HepG2 (cell line): Measurements from ENCODE around the gene BIK. TPM values are rescaled to one million over a fixed set of nuclear protein-coding genes. Genes with fewer than 3 reads are reported as not detected.

ENCODE experiments used
- BRD4 ChIP-seq: sonication (generic); formaldehyde crosslinking; IDR thresholded peaks from 2 replicates; pipeline ENCODE4 v1.4.0; 2020; ENCODE audit warnings: missing genetic modification reagents
- GLI4 ChIP-seq: sonication (generic); formaldehyde crosslinking; IDR thresholded peaks from 2 replicates; pipeline ENCODE4 v1.5.1; 2020; ENCODE audit warnings: missing genetic modification reagents, mild to moderate bottlenecking, moderate library complexity, borderline replicate concordance
- PAWR ChIP-seq: sonication (generic); formaldehyde crosslinking; IDR thresholded peaks from 2 replicates; pipeline ENCODE4 v1.4.0; 2020; ENCODE audit warnings: missing genetic modification reagents, mild to moderate bottlenecking, borderline replicate concordance
- ZBTB38 ChIP-seq: sonication (generic); formaldehyde crosslinking; IDR thresholded peaks from 2 replicates; pipeline ENCODE4 v1.5.1; 2020; ENCODE audit warnings: mild to moderate bottlenecking, missing genetic modification reagents
- ZBTB40 ChIP-seq, 2 experiments: fragments of 450-650 bp in 1 of 2; sonication (generic) in 1 of 2; formaldehyde crosslinking in 1 of 2; IDR thresholded peaks; 2 replicates each; pipeline versions ENCODE4 v1.6.1 to v1.8.0; 2016 to 2022; ENCODE audit warnings: antibody characterized with exemption in 1 of 2, mild to moderate bottlenecking in 1 of 2, missing genetic modification reagents in 1 of 2
- ZNF281 ChIP-seq: sonication (generic); formaldehyde crosslinking; IDR thresholded peaks from 2 replicates; pipeline ENCODE4 v1.4.0; 2020; ENCODE audit warnings: missing genetic modification reagents, borderline replicate concordance
- ZNF710 ChIP-seq: sonication (generic); formaldehyde crosslinking; IDR thresholded peaks from 2 replicates; pipeline ENCODE4 v1.5.0; 2020; ENCODE audit warnings: mild to moderate bottlenecking, missing genetic modification reagents, borderline replicate concordance
- ZNF850 ChIP-seq: sonication (generic); formaldehyde crosslinking; conservative IDR thresholded peaks from 2 replicates; pipeline ENCODE4 v1.9.0; 2021; ENCODE audit warnings: mild to moderate bottlenecking, missing genetic modification reagents
- ZXDC ChIP-seq: sonication (generic); formaldehyde crosslinking; IDR thresholded peaks from 2 replicates; pipeline ENCODE4 v1.5.0; 2020; ENCODE audit warnings: mild to moderate bottlenecking, missing genetic modification reagents
- polyA plus RNA-seq, 8 experiments: library from polyadenylated mRNA; depleted of rRNA in 3 of 8; stranded (reverse) in 7 of 8; unstranded in 1 of 8; fragments of >200 nt; fragmentation: Illumina TruSeq in 4 of 8; extraction: Trizol in 4 of 8; gene quantifications; 2 replicates each; pipeline versions ENCODE4 v1.2.1 to v1.2.3, GENCODE V29; 2011 to 2016; ENCODE audit warnings: low read depth in 4 of 8, missing spikeins in 1 of 8, mixed read lengths in 1 of 8; ENCODE audit not compliant: insufficient read depth in 1 of 8
- total RNA-seq, 5 experiments: library from RNA; depleted of rRNA; stranded (reverse); fragments of >200 nt; fragmentation: Illumina TruSeq; extraction: Trizol; gene quantifications; 2 replicates each; pipeline ENCODE4 v1.2.3, GENCODE V29; 2016; ENCODE audit warnings: low read depth in 1 of 5

Gene BIK
- total and polyA plus RNA-seq, 2 of the 13 experiments (the other 11 are each of a cell fraction or from before 2014, with no cell fraction given): 0.54 to 0.80 TPM

GRCh38 chr22:43142880-43143562, 32.5 kb downstream of the BIK start, which contains the start of gene MCAT (continued):
- TF ChIP-seq ZBTB40 (IDR thresholded peaks at IDR 0.05) (peak; percentile 61), ZBTB40 (CRISPR knock-in tag; IDR thresholded peaks at IDR 0.05) (peak; percentile 74; the same call in 1 of the 2 replicates), PAWR (no peak), ZBTB38 (CRISPR knock-in tag) (no peak), ZXDC (CRISPR knock-in tag) (0 out of 2 replicates have a peak, but pooled peaks have one; percentile 47), GLI4 (CRISPR knock-in tag) (no peak; the same call in 1 of the 2 replicates), BRD4 (peak; percentile 78; the same call in 1 of the 2 replicates), ZNF850 (no peak), ZNF281 (CRISPR knock-in tag) (peak; percentile 13; the same call in 1 of the 2 replicates), ZNF710 (CRISPR knock-in tag) (0 out of 2 replicates have a peak, but pooled peaks have one; percentile 22)
